Measurements from ENCODE around the gene EFCAB8. TPM values are rescaled to one million over a fixed set of nuclear protein-coding genes. Genes with fewer than 3 reads are reported as not detected.

EFCAB8 gene
- total and polyA plus RNA-seq, 4 donors = 0.25 TPM; not detected in 3

DNA sequence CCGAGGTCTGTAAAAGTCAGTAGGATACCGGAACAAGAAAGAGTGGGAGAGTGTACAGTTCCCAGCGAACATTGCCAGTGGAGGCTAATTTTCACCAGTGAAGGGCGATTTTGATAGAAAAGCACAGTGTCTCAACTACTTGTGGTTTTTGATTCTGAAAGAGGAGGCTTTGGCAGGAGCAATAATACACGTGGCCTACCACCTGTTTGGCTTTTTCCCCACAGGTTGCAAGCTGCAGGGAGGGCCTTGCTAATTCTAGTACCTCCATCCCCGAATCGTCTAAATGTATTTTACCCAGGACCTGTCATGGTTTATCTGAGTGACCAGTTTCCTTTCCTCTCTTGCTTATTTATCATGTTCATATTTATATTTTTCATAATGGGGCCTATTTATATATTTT lies 3.3 kb upstream of the EFCAB8 start:
- Histone ChIP-seq H3K9ac (ENCODE audit: low read depth in 1 of 2, low read length in 2 of 2) (no peak overlapping the region), H3K4me3 (ENCODE audit: low read depth in 1 of 3, low read length in 3 of 3) (no peak overlapping the region), H3K9me3 (ENCODE audit: control insufficient read depth in 4 of 4, low read length in 3 of 4) (no peaks in the 10 kb centered on the region), H3K27ac (ENCODE audit: low read depth in 1 of 2, low read length in 2 of 2) (no peak overlapping the region), H3K36me3 (ENCODE audit: control insufficient read depth in 4 of 4, insufficient read depth in 3 of 4, low read depth in 1 of 4, low read length in 3 of 4) (peaks cover 0 to 7% (median 0%) of the 10 kb centered on the region in 4 donors), H3K4me1 (ENCODE audit: control insufficient read depth in 4 of 4, insufficient read depth in 4 of 4, low read length in 3 of 4) (no peaks in the 10 kb centered on the region), H3K27me3 (ENCODE audit: control insufficient read depth in 4 of 4, insufficient read depth in 4 of 4, low read length in 3 of 4) (no peaks in the 10 kb centered on the region)
- WGBS = 92% methylated on average over 7 of the region's 7 CpGs
- TF ChIP-seq EGR1 (IDR thresholded peaks at IDR 0.05; ENCODE audit: low read depth in 2 of 2) = no peak
- TF ChIP-seq, protein P1, sequence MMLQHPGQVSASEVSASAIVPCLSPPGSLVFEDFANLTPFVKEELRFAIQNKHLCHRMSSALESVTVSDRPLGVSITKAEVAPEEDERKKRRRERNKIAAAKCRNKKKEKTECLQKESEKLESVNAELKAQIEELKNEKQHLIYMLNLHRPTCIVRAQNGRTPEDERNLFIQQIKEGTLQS (IDR thresholded peaks at IDR 0.05) = no peak
- TF ChIP-seq, protein P2, sequence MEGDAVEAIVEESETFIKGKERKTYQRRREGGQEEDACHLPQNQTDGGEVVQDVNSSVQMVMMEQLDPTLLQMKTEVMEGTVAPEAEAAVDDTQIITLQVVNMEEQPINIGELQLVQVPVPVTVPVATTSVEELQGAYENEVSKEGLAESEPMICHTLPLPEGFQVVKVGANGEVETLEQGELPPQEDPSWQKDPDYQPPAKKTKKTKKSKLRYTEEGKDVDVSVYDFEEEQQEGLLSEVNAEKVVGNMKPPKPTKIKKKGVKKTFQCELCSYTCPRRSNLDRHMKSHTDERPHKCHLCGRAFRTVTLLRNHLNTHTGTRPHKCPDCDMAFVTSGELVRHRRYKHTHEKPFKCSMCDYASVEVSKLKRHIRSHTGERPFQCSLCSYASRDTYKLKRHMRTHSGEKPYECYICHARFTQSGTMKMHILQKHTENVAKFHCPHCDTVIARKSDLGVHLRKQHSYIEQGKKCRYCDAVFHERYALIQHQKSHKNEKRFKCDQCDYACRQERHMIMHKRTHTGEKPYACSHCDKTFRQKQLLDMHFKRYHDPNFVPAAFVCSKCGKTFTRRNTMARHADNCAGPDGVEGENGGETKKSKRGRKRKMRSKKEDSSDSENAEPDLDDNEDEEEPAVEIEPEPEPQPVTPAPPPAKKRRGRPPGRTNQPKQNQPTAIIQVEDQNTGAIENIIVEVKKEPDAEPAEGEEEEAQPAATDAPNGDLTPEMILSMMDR (IDR thresholded peaks at IDR 0.05; ENCODE audit: low read depth, low read length, missing input control) = no peak
- no peak for TF ChIP-seq RXRA (IDR thresholded peaks at IDR 0.05)
- TF ChIP-seq YY1 (IDR thresholded peaks at IDR 0.05) = no peak
- no peak for TF ChIP-seq FOXA1 (IDR thresholded peaks at IDR 0.05)
- TF ChIP-seq FOXA2 (IDR thresholded peaks at IDR 0.05) = no peak
- no peak for TF ChIP-seq SP1 (IDR thresholded peaks at IDR 0.05)
- TF ChIP-seq ZBTB33 (IDR thresholded peaks at IDR 0.05) = no peak
- TF ChIP-seq RAD21 (IDR thresholded peaks at IDR 0.05) = no peak
- TF ChIP-seq JUND (IDR thresholded peaks at IDR 0.05) = no peak
- TF ChIP-seq HNF4A (conservative IDR thresholded peaks at IDR 0.05) = no peak
- DNase-seq (ENCODE audit: low spot score) = no peak

DNA sequence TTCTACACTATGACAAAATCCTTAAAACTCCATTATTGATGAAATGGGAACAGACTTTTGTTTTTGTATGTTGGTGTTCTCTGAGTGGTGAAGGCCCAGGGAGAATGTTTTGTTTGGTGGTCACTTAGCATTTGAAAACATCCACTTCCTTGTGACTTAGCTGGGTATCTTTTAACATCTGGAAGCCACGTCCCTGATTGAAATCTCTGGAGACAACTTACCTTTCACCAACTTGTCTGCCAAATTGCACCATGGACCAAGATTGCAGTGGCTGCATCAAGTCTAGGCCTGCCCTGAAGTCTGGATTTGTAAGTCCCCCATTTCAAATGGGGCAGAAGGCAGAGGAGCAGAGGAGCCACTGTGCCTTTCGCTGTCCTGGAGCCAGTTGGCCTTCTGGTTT lies 534 bp upstream of the EFCAB8 start:
- no peak overlapping the region for H3K9ac ChIP-seq (ENCODE audit: low read depth in 1 of 2, low read length in 2 of 2)
- H3K4me1 ChIP-seq (ENCODE audit: control insufficient read depth in 4 of 4, insufficient read depth in 4 of 4, low read length in 3 of 4) = no peaks in the 10 kb centered on the region
- H3K4me3 ChIP-seq (ENCODE audit: low read depth in 1 of 3, low read length in 3 of 3) = no peak overlapping the region
- no peaks in the 10 kb centered on the region for H3K27me3 ChIP-seq (ENCODE audit: control insufficient read depth in 4 of 4, insufficient read depth in 4 of 4, low read length in 3 of 4)
- no peaks in the 10 kb centered on the region for H3K9me3 ChIP-seq (ENCODE audit: control insufficient read depth in 4 of 4, low read length in 3 of 4)
- peaks cover 0 to 6% (median 0%) of the 10 kb centered on the region in 4 donors for H3K36me3 ChIP-seq (ENCODE audit: control insufficient read depth in 4 of 4, insufficient read depth in 3 of 4, low read depth in 1 of 4, low read length in 3 of 4)
- DNase-seq (ENCODE audit: low spot score) = no peak
- no peak overlapping the region for H3K27ac ChIP-seq (ENCODE audit: low read depth in 1 of 2, low read length in 2 of 2)
- no peak for TF ChIP-seq NR2F2 (IDR thresholded peaks at IDR 0.05)
- TF ChIP-seq FOXA1 (IDR thresholded peaks at IDR 0.05) = no peak
- no peak for TF ChIP-seq HNF4A (conservative IDR thresholded peaks at IDR 0.05)
- TF ChIP-seq JUND (IDR thresholded peaks at IDR 0.05) = no peak
- WGBS = 92% methylated on average over 2 of the region's 2 CpGs

DNA sequence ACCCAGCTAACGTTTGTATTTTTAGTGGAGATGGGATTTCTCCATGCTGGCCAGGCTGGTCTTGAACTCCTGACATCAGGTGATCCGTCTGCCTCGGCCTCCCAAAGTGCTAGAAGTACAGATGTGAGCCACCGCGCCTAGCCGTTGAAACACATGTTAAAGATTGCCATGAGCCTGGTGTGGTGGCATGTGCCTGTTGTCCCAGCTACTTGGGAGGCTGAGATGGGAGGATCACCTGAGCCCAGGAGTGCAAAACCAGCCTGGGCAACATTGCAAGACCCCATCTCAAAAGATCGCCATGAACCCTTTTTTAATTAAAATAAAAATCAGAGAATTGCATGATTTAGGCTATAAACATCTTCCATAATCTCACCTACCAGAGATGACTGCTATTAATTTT lies 2.7 kb downstream of the EFCAB8 start:
- Histone ChIP-seq H3K4me1 (ENCODE audit: control insufficient read depth in 4 of 4, insufficient read depth in 4 of 4, low read length in 3 of 4) (no peaks in the 10 kb centered on the region), H3K27ac (ENCODE audit: low read depth in 1 of 2, low read length in 2 of 2) (no peak overlapping the region), H3K27me3 (ENCODE audit: control insufficient read depth in 4 of 4, insufficient read depth in 4 of 4, low read length in 3 of 4) (no peaks in the 10 kb centered on the region), H3K9ac (ENCODE audit: low read depth in 1 of 2, low read length in 2 of 2) (no peak overlapping the region), H3K9me3 (ENCODE audit: control insufficient read depth in 4 of 4, low read length in 3 of 4) (no peaks in the 10 kb centered on the region), H3K4me3 (ENCODE audit: low read depth in 1 of 3, low read length in 3 of 3) (no peak overlapping the region), H3K36me3 (ENCODE audit: control insufficient read depth in 4 of 4, insufficient read depth in 3 of 4, low read depth in 1 of 4, low read length in 3 of 4) (no peaks in the 10 kb centered on the region)
- no peak for DNase-seq (ENCODE audit: low spot score)
- WGBS = 94% methylated on average over 7 of the region's 7 CpGs
- TF ChIP-seq SP1 (IDR thresholded peaks at IDR 0.05) (no peak), ZBTB33 (IDR thresholded peaks at IDR 0.05) (no peak), EGR1 (IDR thresholded peaks at IDR 0.05; ENCODE audit: low read depth in 2 of 2) (no peak), JUND (IDR thresholded peaks at IDR 0.05) (no peak), REST (IDR thresholded peaks at IDR 0.05) (no peak), GABPA (IDR thresholded peaks at IDR 0.05 in 1 of 2, conservative IDR thresholded peaks at IDR 0.05 in 1 of 2) (no peak), HNF4G (IDR thresholded peaks at IDR 0.05) (no peak), FOXA2 (IDR thresholded peaks at IDR 0.05) (no peak), RAD21 (IDR thresholded peaks at IDR 0.05) (no peak)

Measured in liver (tissue), 9 donors.